ENCODE data around the gene BARX1.

DNA sequence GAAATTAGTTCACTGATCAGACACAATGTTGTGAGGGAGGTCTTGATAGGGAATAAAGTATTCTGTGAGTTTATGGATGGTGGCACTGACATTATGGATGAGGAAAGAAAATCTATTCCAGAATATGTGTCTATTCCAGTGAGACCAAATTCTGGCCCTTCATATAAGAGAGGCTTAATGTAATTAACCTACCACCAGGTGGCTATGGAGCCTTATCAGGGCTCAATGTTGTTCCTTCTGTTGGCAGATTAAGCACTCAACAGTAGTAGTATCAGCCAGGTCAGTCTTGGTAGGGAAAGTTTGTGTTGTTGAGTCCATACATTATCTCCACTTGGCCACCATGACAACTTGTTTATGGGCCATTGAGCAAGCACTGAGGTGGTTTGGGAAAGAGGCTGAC, 41.7 kb upstream of the BARX1 start:
- TF ChIP-seq CTCF (IDR thresholded peaks at IDR 0.05; ENCODE audit: low read length), result peak; percentile 18; the same call in 1 of the 2 replicates
- TF ChIP-seq EZH2 (IDR thresholded peaks at IDR 0.05; ENCODE audit: borderline replicate concordance, low read length), result no peak
